HepG2 (cell line): ENCODE measurements around the gene DACT2. TPM values are rescaled to one million over a fixed set of nuclear protein-coding genes. Genes with fewer than 3 reads are reported as not detected.

Experiments
- CSRNP1 ChIP-seq: sonication (generic); formaldehyde crosslinking; IDR thresholded peaks from 2 replicates; pipeline ENCODE4 v1.8.1; 2023; ENCODE audit warnings: mild to moderate bottlenecking, missing genetic modification reagents
- FOXA1 ChIP-seq, 2 experiments: fragments of 450-650 bp in 1 of 2; sonication (generic) in 1 of 2; formaldehyde crosslinking in 1 of 2; IDR thresholded peaks; 2 replicates each; pipeline versions ENCODE4 v1.4.0 to v1.6.1; 2016 to 2020; ENCODE audit warnings: missing genetic modification reagents in 1 of 2
- GATAD2A ChIP-seq: IDR thresholded peaks from 2 replicates; pipeline ENCODE4 v1.6.1; 2016
- KDM3A ChIP-seq: IDR thresholded peaks from 2 replicates; pipeline ENCODE4 v1.6.1; 2018; ENCODE audit warnings: low read depth, missing compliant biosample characterization
- NFIB ChIP-seq: sonication (generic); formaldehyde crosslinking; IDR thresholded peaks from 2 replicates; pipeline ENCODE4 v1.9.0; 2021; ENCODE audit warnings: missing genetic modification reagents, mild to moderate bottlenecking, borderline replicate concordance
- TEAD3 ChIP-seq: optimal IDR thresholded peaks from 2 replicates; pipeline ENCODE3; 2016; ENCODE audit warnings: borderline replicate concordance
- ZBTB34 ChIP-seq: sonication (generic); formaldehyde crosslinking; IDR thresholded peaks from 2 replicates; pipeline ENCODE4 v1.8.0; 2022; ENCODE audit warnings: mild to moderate bottlenecking, missing genetic modification reagents
- ZFY ChIP-seq: sonication (generic); formaldehyde crosslinking; IDR thresholded peaks from 2 replicates; pipeline ENCODE4 v1.4.0; 2020; ENCODE audit warnings: missing genetic modification reagents
- ZNF263 ChIP-seq: sonication (generic); formaldehyde crosslinking; IDR thresholded peaks from 2 replicates; pipeline ENCODE4 v1.4.0; 2020; ENCODE audit warnings: missing genetic modification reagents
- ZNF331 ChIP-seq: sonication (generic); formaldehyde crosslinking; IDR thresholded peaks from 2 replicates; pipeline ENCODE4 v1.4.0; 2020; ENCODE audit warnings: missing genetic modification reagents
- ZNF761 ChIP-seq: sonication (generic); formaldehyde crosslinking; conservative IDR thresholded peaks from 2 replicates; pipeline ENCODE4 v1.4.0; 2020; ENCODE audit warnings: mild to moderate bottlenecking, missing genetic modification reagents
- ZSCAN29 ChIP-seq: sonication (generic); formaldehyde crosslinking; conservative IDR thresholded peaks from 2 replicates; pipeline ENCODE4 v1.4.0; 2020; ENCODE audit warnings: mild to moderate bottlenecking, missing genetic modification reagents
- ZSCAN31 ChIP-seq: sonication (generic); formaldehyde crosslinking; IDR thresholded peaks from 2 replicates; pipeline ENCODE4 v1.5.0; 2020; ENCODE audit warnings: low read depth, mild to moderate bottlenecking, missing genetic modification reagents
- polyA plus RNA-seq, 8 experiments: library from polyadenylated mRNA; depleted of rRNA in 3 of 8; stranded (reverse) in 7 of 8; unstranded in 1 of 8; fragments of >200 nt; fragmentation: Illumina TruSeq in 4 of 8; extraction: Trizol in 4 of 8; gene quantifications; 2 replicates each; pipeline versions ENCODE4 v1.2.1 to v1.2.3, GENCODE V29; 2011 to 2016; ENCODE audit warnings: low read depth in 4 of 8, missing spikeins in 1 of 8, mixed read lengths in 1 of 8; ENCODE audit not compliant: insufficient read depth in 1 of 8
- total RNA-seq, 5 experiments: library from RNA; depleted of rRNA; stranded (reverse); fragments of >200 nt; fragmentation: Illumina TruSeq; extraction: Trizol; gene quantifications; 2 replicates each; pipeline ENCODE4 v1.2.3, GENCODE V29; 2016; ENCODE audit warnings: low read depth in 1 of 5
- TF ChIP-seq, protein P1 (sequence below): sonication (generic); formaldehyde crosslinking; IDR thresholded peaks from 2 replicates; pipeline ENCODE4 v1.5.1; 2020; ENCODE audit warnings: mild to moderate bottlenecking, missing genetic modification reagents
- TF ChIP-seq, protein P2 (sequence below): sonication (generic); formaldehyde crosslinking; IDR thresholded peaks from 2 replicates; pipeline ENCODE4 v1.4.0; 2020; ENCODE audit warnings: low read depth, mild to moderate bottlenecking, missing genetic modification reagents
- TF ChIP-seq, protein P3 (sequence below): sonication (generic); formaldehyde crosslinking; IDR thresholded peaks from 2 replicates; pipeline ENCODE4 v1.5.1; 2020; ENCODE audit warnings: mild to moderate bottlenecking, moderate library complexity, missing genetic modification reagents

The DACT2 gene
- total and polyA plus RNA-seq, 2 of the 13 experiments (the other 11 are each of a cell fraction or from before 2014, with no cell fraction given): 0.15 TPM; not detected in 1

DNA sequence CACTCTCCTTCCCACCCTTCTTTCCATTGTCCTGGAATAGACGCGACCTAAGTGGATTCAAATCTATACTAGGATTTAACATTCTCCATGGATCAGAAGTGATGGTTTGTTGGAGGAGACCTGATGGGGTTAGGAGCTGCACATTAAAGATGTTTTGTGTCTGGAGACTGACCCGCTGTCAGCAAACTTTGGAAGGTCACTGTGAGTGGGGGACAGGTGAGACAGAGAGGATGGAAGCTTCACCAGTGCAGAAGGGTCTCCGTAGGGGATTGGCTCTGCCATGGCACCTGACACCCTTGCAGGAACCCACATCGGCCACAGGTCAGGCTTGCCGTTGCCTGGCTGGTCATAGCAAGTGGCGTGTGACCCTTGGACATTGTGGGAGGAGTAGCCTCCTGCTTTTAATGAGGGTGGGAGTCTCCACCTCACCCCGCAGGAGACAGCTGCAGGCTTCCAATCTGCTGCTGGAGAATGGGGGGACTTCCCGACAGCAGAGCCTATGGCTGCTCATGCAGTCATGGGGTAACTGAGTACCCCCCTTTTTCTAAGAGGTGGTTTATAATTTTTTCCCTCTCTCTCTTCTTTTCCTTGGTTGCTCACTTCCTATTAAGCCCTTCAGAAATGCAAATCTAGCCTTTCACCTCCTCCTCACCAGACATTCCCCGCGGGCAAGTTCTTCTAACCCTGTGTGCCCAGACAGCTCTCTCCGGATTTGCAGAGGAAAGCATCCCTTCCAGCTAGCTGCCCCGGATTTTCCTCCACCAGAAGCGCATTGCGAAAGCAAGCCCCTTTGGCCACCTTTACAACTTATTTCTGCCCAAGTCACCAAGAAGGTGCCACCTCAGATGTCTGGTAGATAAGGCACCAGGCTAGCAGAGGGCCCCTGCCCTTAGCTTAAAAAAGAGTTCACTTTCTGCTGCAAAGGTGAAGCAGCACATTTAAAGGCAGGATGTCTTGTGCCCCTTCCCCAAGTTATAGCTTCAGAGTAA, 53.5 kb downstream of the DACT2 start (continued):
- TF ChIP-seq, protein P1, sequence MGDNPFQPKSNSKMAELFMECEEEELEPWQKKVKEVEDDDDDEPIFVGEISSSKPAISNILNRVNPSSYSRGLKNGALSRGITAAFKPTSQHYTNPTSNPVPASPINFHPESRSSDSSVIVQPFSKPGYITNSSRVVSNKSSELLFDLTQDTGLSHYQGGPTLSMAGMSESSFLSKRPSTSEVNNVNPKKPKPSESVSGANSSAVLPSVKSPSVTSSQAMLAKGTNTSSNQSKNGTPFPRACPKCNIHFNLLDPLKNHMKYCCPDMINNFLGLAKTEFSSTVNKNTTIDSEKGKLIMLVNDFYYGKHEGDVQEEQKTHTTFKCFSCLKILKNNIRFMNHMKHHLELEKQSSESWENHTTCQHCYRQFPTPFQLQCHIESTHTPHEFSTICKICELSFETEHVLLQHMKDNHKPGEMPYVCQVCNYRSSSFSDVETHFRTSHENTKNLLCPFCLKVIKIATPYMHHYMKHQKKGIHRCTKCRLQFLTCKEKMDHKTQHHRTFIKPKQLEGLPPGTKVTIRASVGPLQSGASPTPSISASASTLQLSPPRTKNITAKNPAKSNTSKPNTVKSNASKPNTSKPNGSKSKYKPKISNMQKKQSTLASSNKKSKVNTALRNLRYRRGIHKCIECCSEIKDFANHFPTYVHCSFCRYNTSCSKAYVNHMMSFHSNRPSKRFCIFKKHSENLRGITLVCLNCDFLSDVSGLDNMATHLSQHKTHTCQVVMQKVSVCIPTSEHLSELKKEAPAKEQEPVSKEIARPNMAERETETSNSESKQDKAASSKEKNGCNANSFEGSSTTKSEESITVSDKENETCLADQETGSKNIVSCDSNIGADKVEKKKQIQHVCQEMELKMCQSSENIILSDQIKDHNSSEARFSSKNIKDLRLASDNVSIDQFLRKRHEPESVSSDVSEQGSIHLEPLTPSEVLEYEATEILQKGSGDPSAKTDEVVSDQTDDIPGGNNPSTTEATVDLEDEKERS (CRISPR knock-in tag): no peak
- TF ChIP-seq CSRNP1 (CRISPR knock-in tag): no peak
- TF ChIP-seq FOXA1 (IDR thresholded peaks at IDR 0.05): no peak
- no peak for TF ChIP-seq FOXA1 (CRISPR knock-in tag; IDR thresholded peaks at IDR 0.05)
- TF ChIP-seq ZNF263 (CRISPR knock-in tag): peak; percentile 16; the same call in 1 of the 2 replicates
- TF ChIP-seq NFIB (CRISPR knock-in tag): no peak
- TF ChIP-seq, protein P2, sequence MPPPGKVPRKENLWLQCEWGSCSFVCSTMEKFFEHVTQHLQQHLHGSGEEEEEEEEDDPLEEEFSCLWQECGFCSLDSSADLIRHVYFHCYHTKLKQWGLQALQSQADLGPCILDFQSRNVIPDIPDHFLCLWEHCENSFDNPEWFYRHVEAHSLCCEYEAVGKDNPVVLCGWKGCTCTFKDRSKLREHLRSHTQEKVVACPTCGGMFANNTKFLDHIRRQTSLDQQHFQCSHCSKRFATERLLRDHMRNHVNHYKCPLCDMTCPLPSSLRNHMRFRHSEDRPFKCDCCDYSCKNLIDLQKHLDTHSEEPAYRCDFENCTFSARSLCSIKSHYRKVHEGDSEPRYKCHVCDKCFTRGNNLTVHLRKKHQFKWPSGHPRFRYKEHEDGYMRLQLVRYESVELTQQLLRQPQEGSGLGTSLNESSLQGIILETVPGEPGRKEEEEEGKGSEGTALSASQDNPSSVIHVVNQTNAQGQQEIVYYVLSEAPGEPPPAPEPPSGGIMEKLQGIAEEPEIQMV (CRISPR knock-in tag): 0 out of 2 replicates have a peak, but pooled peaks have one; percentile 39
- peak; percentile 16 for TF ChIP-seq TEAD3 (CRISPR knock-in tag)
- peak; percentile 49; the same call in 1 of the 2 replicates for TF ChIP-seq ZBTB34 (CRISPR knock-in tag)
- no peak for TF ChIP-seq ZSCAN29 (CRISPR knock-in tag)
- TF ChIP-seq ZNF761 (CRISPR knock-in tag): peak; percentile 90
- TF ChIP-seq ZNF331: peak; percentile 45; the same call in 1 of the 2 replicates
- no peak; the same call in 1 of the 2 replicates for TF ChIP-seq ZFY (CRISPR knock-in tag)
- no peak for TF ChIP-seq ZSCAN31
- TF ChIP-seq, protein P3, sequence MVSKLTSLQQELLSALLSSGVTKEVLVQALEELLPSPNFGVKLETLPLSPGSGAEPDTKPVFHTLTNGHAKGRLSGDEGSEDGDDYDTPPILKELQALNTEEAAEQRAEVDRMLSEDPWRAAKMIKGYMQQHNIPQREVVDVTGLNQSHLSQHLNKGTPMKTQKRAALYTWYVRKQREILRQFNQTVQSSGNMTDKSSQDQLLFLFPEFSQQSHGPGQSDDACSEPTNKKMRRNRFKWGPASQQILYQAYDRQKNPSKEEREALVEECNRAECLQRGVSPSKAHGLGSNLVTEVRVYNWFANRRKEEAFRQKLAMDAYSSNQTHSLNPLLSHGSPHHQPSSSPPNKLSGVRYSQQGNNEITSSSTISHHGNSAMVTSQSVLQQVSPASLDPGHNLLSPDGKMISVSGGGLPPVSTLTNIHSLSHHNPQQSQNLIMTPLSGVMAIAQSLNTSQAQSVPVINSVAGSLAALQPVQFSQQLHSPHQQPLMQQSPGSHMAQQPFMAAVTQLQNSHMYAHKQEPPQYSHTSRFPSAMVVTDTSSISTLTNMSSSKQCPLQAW (CRISPR knock-in tag): 0 out of 2 replicates have a peak, but pooled peaks have one; percentile 51
- TF ChIP-seq KDM3A (CRISPR knock-in tag): 0 out of 2 replicates have a peak, but pooled peaks have one; percentile 22
- 0 out of 2 replicates have a peak, but pooled peaks have one; percentile 16 for TF ChIP-seq GATAD2A (CRISPR knock-in tag)
